Keratinocyte (primary cell): ENCODE data around the gene ENGASE.

Experiments
- CTCF ChIP-seq, 3 experiments: IDR thresholded peaks in 1 of 3; conservative IDR thresholded peaks in 1 of 3; optimal IDR thresholded peaks in 1 of 3; 2 replicates in 2 of 3; 3 replicates in 1 of 3; pipeline versions ENCODE3 to v1.5.1; 2011; ENCODE audit warnings: low read length in 3 of 3, mild to moderate bottlenecking in 3 of 3, moderate library complexity in 2 of 3, control low read depth in 1 of 3, inconsistent platforms in 1 of 3; ENCODE audit not compliant: insufficient read depth in 2 of 3; ENCODE audit errors: extremely low read depth in 1 of 3
- EZH2 ChIP-seq: IDR thresholded peaks from one replicate; pipeline ENCODE4 v1.6.1; 2012; ENCODE audit warnings: inconsistent platforms, mild to moderate bottlenecking, low read length, moderate library complexity

DNA sequence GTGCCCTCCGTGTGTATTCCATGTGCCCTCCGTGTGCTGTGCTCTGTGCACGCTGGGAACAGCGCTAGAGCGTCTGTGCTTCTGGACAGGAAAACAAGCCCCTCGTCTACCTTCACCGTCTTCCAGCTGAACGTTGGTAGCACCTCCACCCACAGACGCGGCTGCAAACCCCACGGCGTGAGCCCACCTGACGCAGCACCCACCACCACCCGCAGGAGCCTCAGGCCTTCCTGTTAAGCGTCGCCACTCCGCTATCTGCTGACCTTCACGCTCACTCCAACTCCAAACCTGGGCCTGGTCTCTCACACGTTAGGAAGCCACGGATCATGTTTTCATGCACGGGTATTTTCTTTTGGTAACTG, 56.6 kb downstream of the ENGASE start:
- no peak for TF ChIP-seq EZH2
- no peak for TF ChIP-seq CTCF (optimal IDR thresholded peaks at IDR 0.05 in 1 of 3, IDR thresholded peaks at IDR 0.05 in 1 of 3, conservative IDR thresholded peaks at IDR 0.05 in 1 of 3; ENCODE audit: extremely low read depth in 1 of 3, insufficient read depth in 2 of 3, low read length in 3 of 3)
